Endothelial cell of umbilical vein (primary cell): Measurements from ENCODE around the gene ENHO. TPM values are rescaled to one million over a fixed set of nuclear protein-coding genes. Genes with fewer than 3 reads are reported as not detected.

Experiments used
- BruUV-seq: library from RNA; stranded (reverse); fragments of 400-500 nt; replicated peaks from 2 replicates; lab custom pipeline; 2021; lab: Mats Ljungman, UMichigan
- CTCF ChIA-PET: fragments of 300-600, 350-600 bp; sonication (Branson Sonifier 250); formaldehyde crosslinking; loops from one replicate; lab custom pipeline; 2021; ENCODE audit warnings: antibody characterized with exemption, inconsistent platforms; lab: Charles Lee
- POLR2A ChIA-PET: fragments of 300-600, 350-600 bp; sonication (Branson Sonifier 250); formaldehyde crosslinking; loops from one replicate; lab custom pipeline; 2021; ENCODE audit warnings: antibody characterized with exemption, inconsistent platforms; lab: Charles Lee
- DNase-seq: peaks from one replicate; pipeline ENCODE4 v3.0.0-alpha.2; 2011; ENCODE audit warnings: low read depth, low spot score
- FAIRE-seq: peaks from 2 replicates; lab custom pipeline; 2011; peaks lifted over from hg19 to GRCh38; lab: Jason Lieb, UNC
- H2AFZ ChIP-seq: 2 replicates; pipeline ENCODE4 v1.6.0; 2012; ENCODE audit warnings: low read depth, low read length, control low read depth, inconsistent platforms
- H3K27ac ChIP-seq: 2 replicates; pipeline ENCODE4 v1.5.1; 2011; ENCODE audit warnings: low read depth, mild to moderate bottlenecking, control low read depth, low read length, moderate library complexity; ENCODE audit not compliant: insufficient read depth
- H3K27me3 ChIP-seq, 2 experiments: 2 replicates each; pipeline versions ENCODE4 v1.6.0 to v1.6.1; 2011; ENCODE audit warnings: low read length in 2 of 2, mixed read lengths in 1 of 2; ENCODE audit not compliant: control insufficient read depth in 2 of 2, insufficient read depth in 2 of 2
- H3K36me3 ChIP-seq, 2 experiments: 2 replicates in 1 of 2; 3 replicates in 1 of 2; pipeline ENCODE4 v1.5.1; 2011; ENCODE audit warnings: low read length in 2 of 2, mild to moderate bottlenecking in 1 of 2, moderate library complexity in 1 of 2; ENCODE audit not compliant: control insufficient read depth in 2 of 2, insufficient read depth in 2 of 2; ENCODE audit errors: extremely low read depth in 1 of 2
- H3K4me1 ChIP-seq: 3 replicates; pipeline ENCODE4 v1.5.1; 2011; ENCODE audit warnings: mild to moderate bottlenecking, low read length; ENCODE audit not compliant: control insufficient read depth, insufficient read depth; ENCODE audit errors: extremely low read depth
- H3K4me2 ChIP-seq: 2 replicates; pipeline ENCODE4 v1.6.1; 2011; ENCODE audit warnings: low read length, control low read depth, mixed read lengths; ENCODE audit not compliant: insufficient read depth
- H3K4me3 ChIP-seq, 3 experiments: fragments of 200-600 bp in 1 of 3; sonication (generic), shearing (Covaris generic) in 1 of 3; replicated peaks in 1 of 3; 2 replicates each; pipeline ENCODE4 v1.5.1; 2011 to 2016; ENCODE audit warnings: control low read depth in 3 of 3, low read length in 3 of 3, mild to moderate bottlenecking in 2 of 3, inconsistent platforms in 1 of 3, low read depth in 1 of 3, moderate library complexity in 1 of 3; ENCODE audit not compliant: insufficient read depth in 1 of 3
- H3K79me2 ChIP-seq: 2 replicates; pipeline ENCODE4 v1.6.0; 2012; ENCODE audit warnings: low read length, inconsistent platforms; ENCODE audit not compliant: control insufficient read depth, insufficient read depth
- H3K9ac ChIP-seq: replicated peaks from 2 replicates; pipeline ENCODE3; 2011; ENCODE audit warnings: low read length, control low read depth; ENCODE audit not compliant: insufficient read depth; ENCODE audit errors: extremely low read depth
- H3K9me1 ChIP-seq: replicated peaks from 3 replicates; pipeline ENCODE4 v1.6.0; 2011; ENCODE audit warnings: mild to moderate bottlenecking, low read length; ENCODE audit not compliant: control insufficient read depth, insufficient read depth; ENCODE audit errors: extremely low read depth
- H3K9me3 ChIP-seq: replicated peaks from 2 replicates; pipeline ENCODE4 v1.5.1; 2012; ENCODE audit warnings: low read length, inconsistent platforms; ENCODE audit not compliant: control insufficient read depth, insufficient read depth
- H4K20me1 ChIP-seq: replicated peaks from 2 replicates; pipeline ENCODE3; 2011; ENCODE audit warnings: mild to moderate bottlenecking, low read length; ENCODE audit not compliant: control insufficient read depth, insufficient read depth; ENCODE audit errors: extremely low read depth
- EZH2 ChIP-seq: IDR thresholded peaks from 2 replicates; pipeline ENCODE4 v1.6.1; 2012; ENCODE audit warnings: borderline replicate concordance, low read depth, mild to moderate bottlenecking, moderate library complexity, low read length, inconsistent platforms; ENCODE audit not compliant: severe bottlenecking
- FOS ChIP-seq: IDR thresholded peaks from 2 replicates; pipeline ENCODE4 v1.6.1; 2011; ENCODE audit warnings: mild to moderate bottlenecking, low read length, moderate library complexity, borderline replicate concordance; ENCODE audit not compliant: insufficient read depth
- GATA2 ChIP-seq: IDR thresholded peaks from 2 replicates; pipeline ENCODE4 v1.7.0; 2011; ENCODE audit warnings: low read depth, mild to moderate bottlenecking, moderate library complexity, mixed read lengths, low read length; ENCODE audit not compliant: insufficient read length, insufficient read depth
- JUN ChIP-seq: IDR thresholded peaks from 2 replicates; pipeline ENCODE4 v1.6.1; 2011; ENCODE audit warnings: borderline replicate concordance, low read depth; ENCODE audit not compliant: insufficient read length, insufficient read depth
- MYC ChIP-seq: IDR thresholded peaks from one replicate; pipeline ENCODE4 v1.6.1; 2011; ENCODE audit warnings: mild to moderate bottlenecking, low read depth, low read length
- POLR2A ChIP-seq: IDR thresholded peaks from 2 replicates; pipeline ENCODE4 v1.6.1; 2012; ENCODE audit warnings: low read depth, mild to moderate bottlenecking, control low read depth, low read length
- POLR2AphosphoS5 ChIP-seq: IDR thresholded peaks from 2 replicates; pipeline ENCODE4 v1.6.1; 2012; ENCODE audit warnings: low read depth, mild to moderate bottlenecking, control low read depth, low read length, moderate library complexity; ENCODE audit not compliant: insufficient read depth
- dilution Hi-C: fragments of 300-500 bp; cut with MboI; formaldehyde crosslinking; loops from one replicate; pipeline ENCODE4 v1.15.0; 2019; ENCODE audit warnings: low sequenced_read_pairs; ENCODE audit not compliant: extremely low pct_ligation_motif_present
- intact Hi-C: fragments of 100-400 bp; cut with micrococcal nuclease; formaldehyde crosslinking; loops from one replicate; pipeline ENCODE4 v1.10.0; 2022
- polyA plus RNA-seq, 4 experiments: library from polyadenylated mRNA; depleted of rRNA in 3 of 4; stranded (reverse) in 3 of 4; unstranded in 1 of 4; fragments of >200 nt; gene quantifications; 2 replicates each; pipeline versions ENCODE4 v1.2.1 to v1.2.3, GENCODE V29; 2011 to 2012; ENCODE audit warnings: missing spikeins in 1 of 4
- total RNA-seq: library from RNA; stranded (reverse); gene quantifications from 2 replicates; pipeline ENCODE4 v1.2.3, GENCODE V29; 2021
- TF ChIP-seq, protein P1 (sequence below): IDR thresholded peaks from 2 replicates; pipeline ENCODE4 v1.6.1; 2011; ENCODE audit not compliant: insufficient read depth, insufficient read length
- TF ChIP-seq, protein P2 (sequence below), 2 donors: IDR thresholded peaks; 1 replicate in 1 of 2; 2 replicates in 1 of 2; pipeline ENCODE4 v1.5.1; 2011; ENCODE audit warnings: low read length in 2 of 2, mild to moderate bottlenecking in 2 of 2, moderate library complexity in 2 of 2, control low read depth in 1 of 2, inconsistent platforms in 1 of 2, low read depth in 1 of 2; ENCODE audit not compliant: insufficient read depth in 1 of 2; ENCODE audit errors: extremely low read depth in 1 of 2

ENHO gene
- total and polyA plus RNA-seq, 2 donors (not counting 3 experiments of a cell fraction or from before 2014, with no cell fraction given) = 0.10 TPM; not detected in 1

DNA sequence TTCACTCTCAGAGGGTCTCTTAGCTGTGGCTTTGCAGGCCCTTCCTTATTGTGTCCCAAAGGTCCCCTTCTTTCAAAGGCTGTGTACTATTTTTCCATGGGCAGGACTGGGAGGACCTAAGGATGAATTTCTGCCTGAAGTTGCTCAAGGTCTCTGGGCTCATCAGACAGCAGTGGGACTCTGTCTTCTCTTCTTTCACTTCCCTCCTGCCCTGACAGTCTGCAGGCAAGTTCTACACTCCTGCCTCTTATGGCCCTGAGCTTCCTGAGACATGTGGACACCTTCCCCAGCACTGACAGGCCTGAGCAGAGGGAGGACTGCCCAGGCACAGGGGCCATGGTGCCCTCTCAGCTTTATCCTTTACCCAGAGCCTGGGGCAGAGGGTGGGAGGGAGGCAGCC is 14.8 kb downstream of the ENHO start:
- Histone ChIP-seq H3K27me3 (peaks cover 10% of the 10 kb centered on the region in 2 experiments), H3K79me2 (no peaks in the 10 kb centered on the region), H2AFZ (no peak overlapping the region), H3K9me3 (no peaks in the 10 kb centered on the region), H4K20me1 (no peaks in the 10 kb centered on the region), H3K36me3 (no peaks in the 10 kb centered on the region), H3K4me2 (no peak overlapping the region), H3K4me3 (no peak overlapping the region), H3K27ac (no peak overlapping the region), H3K9ac (no peak overlapping the region), H3K9me1 (no peaks in the 10 kb centered on the region), H3K4me1 (no peaks in the 10 kb centered on the region)
- no TSS peak for BruUV-seq
- dilution Hi-C loops (loop anchor here (25.0 kb wide), 1 partner anchor 96 kb away; no protein-coding TSS in a partner anchor), intact Hi-C loops (no loop called here)
- DNase-seq (no peak), FAIRE-seq (no peak)
- TF ChIP-seq POLR2AphosphoS5 = no peak
- TF ChIP-seq, protein P1, sequence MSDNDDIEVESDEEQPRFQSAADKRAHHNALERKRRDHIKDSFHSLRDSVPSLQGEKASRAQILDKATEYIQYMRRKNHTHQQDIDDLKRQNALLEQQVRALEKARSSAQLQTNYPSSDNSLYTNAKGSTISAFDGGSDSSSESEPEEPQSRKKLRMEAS = no peak
- TF ChIP-seq, protein P2, sequence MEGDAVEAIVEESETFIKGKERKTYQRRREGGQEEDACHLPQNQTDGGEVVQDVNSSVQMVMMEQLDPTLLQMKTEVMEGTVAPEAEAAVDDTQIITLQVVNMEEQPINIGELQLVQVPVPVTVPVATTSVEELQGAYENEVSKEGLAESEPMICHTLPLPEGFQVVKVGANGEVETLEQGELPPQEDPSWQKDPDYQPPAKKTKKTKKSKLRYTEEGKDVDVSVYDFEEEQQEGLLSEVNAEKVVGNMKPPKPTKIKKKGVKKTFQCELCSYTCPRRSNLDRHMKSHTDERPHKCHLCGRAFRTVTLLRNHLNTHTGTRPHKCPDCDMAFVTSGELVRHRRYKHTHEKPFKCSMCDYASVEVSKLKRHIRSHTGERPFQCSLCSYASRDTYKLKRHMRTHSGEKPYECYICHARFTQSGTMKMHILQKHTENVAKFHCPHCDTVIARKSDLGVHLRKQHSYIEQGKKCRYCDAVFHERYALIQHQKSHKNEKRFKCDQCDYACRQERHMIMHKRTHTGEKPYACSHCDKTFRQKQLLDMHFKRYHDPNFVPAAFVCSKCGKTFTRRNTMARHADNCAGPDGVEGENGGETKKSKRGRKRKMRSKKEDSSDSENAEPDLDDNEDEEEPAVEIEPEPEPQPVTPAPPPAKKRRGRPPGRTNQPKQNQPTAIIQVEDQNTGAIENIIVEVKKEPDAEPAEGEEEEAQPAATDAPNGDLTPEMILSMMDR (IDR thresholded peaks at IDR 0.05; ENCODE audit: extremely low read depth in 1 of 2, insufficient read depth in 1 of 2, low read depth in 1 of 2, low read length in 2 of 2) = no peak
- no peak for TF ChIP-seq GATA2
- TF ChIP-seq EZH2 = no peak
- no peak for TF ChIP-seq POLR2A
- no peak for TF ChIP-seq FOS
- no peak for TF ChIP-seq JUN
- no peak for TF ChIP-seq MYC
- CTCF ChIA-PET = interaction anchor here (2.4 to 6.2 kb wide), 3 partner anchors 84 to 104 kb away, joined by 11 to 21 read pairs (median 14); no protein-coding TSS in a partner anchor
- POLR2A ChIA-PET = no interaction called here
